KMS-11 (cell line): Measurements from ENCODE around the gene MEX3D.
"Not testable (repeated sequence)": the region's sequence is repeated elsewhere in the genome, so short reads cannot be mapped to it uniquely, and the experiment has no call there.

ENCODE experiments used
- H2AFZ ChIP-seq: fragments of 200-600 bp; sonication (generic); 2 replicates; pipeline ENCODE4 v1.6.1; 2016; ENCODE audit warnings: antibody characterized with exemption, mixed run types, low read depth
- H3K27ac ChIP-seq: fragments of 200-600 bp; sonication (generic); 2 replicates; pipeline ENCODE4 v1.6.1; 2016; ENCODE audit warnings: mild to moderate bottlenecking, mixed run types
- H3K27me3 ChIP-seq: fragments of 200-600 bp; sonication (generic); 2 replicates; pipeline ENCODE4 v1.6.1; 2017; ENCODE audit warnings: mild to moderate bottlenecking, low read depth, mixed run types, moderate library complexity; ENCODE audit not compliant: insufficient read depth
- H3K36me3 ChIP-seq: fragments of 200-600 bp; sonication (generic); 2 replicates; pipeline ENCODE4 v1.6.1; 2017; ENCODE audit warnings: mild to moderate bottlenecking, mixed run types; ENCODE audit not compliant: insufficient read depth
- H3K4me1 ChIP-seq: fragments of 200-600 bp; sonication (generic); 2 replicates; pipeline ENCODE4 v1.6.1; 2016; ENCODE audit warnings: mild to moderate bottlenecking, low read depth, mixed run types; ENCODE audit not compliant: poor library complexity, severe bottlenecking
- H3K4me2 ChIP-seq: fragments of 200-600 bp; sonication (generic); 2 replicates; pipeline ENCODE4 v1.7.0; 2016; ENCODE audit warnings: mild to moderate bottlenecking, mixed run types
- H3K4me3 ChIP-seq: fragments of 200-600 bp; sonication (generic); IDR thresholded peaks from 2 replicates; pipeline ENCODE4 v1.6.1; 2017; ENCODE audit warnings: low read depth, low read length, mixed read lengths; ENCODE audit not compliant: insufficient read depth
- H3K79me2 ChIP-seq: fragments of 200-600 bp; sonication (generic); 2 replicates; pipeline ENCODE4 v1.6.1; 2016; ENCODE audit warnings: low read depth, mixed run types; ENCODE audit not compliant: insufficient read depth
- H3K9ac ChIP-seq: fragments of 200-600 bp; sonication (generic); 2 replicates; pipeline ENCODE4 v1.6.1; 2016; ENCODE audit warnings: mild to moderate bottlenecking, mixed run types
- H4K20me1 ChIP-seq: fragments of 200-600 bp; sonication (generic); 2 replicates; pipeline ENCODE4 v1.6.1; 2016; ENCODE audit warnings: mild to moderate bottlenecking, mixed run types; ENCODE audit not compliant: insufficient read depth
- CTCF ChIP-seq: fragments of 200-600 bp; sonication (generic); conservative IDR thresholded peaks from 2 replicates; pipeline ENCODE4 v1.6.1; 2017; ENCODE audit warnings: low read depth, mild to moderate bottlenecking, antibody characterized with exemption, low read length, moderate library complexity, mixed read lengths

The MEX3D gene

DNA sequence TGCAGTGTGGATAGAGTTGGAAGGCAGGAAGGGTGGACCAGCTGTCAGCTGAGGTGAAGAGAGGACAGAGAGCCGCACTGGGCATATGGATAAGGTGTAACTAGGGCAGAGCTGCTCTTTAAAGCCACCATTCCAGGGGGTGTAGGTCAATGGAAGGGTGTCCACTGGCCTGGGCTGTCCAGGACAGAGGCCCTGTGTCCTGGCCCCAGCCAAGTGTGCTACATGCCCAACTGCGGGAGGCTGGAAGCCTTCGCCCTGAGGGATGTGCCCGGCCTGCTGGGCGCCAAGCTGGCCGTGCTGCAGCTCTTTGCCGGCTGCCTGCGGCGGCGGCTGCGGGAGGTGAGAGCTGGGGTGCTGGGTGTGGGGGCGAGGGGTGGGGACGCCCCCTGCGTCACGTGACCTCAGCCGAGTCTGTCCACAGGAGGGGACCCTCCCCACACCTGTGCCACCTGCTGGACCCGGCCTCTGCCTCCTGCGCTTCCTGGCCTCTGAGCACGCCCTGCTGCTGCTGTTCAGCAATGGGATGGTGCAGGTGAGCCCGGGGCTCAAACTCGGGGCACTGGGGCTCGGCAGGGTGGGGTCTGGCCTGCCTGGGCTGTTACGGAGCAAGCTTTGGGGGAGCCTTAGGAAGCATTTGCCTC lies 34.5 kb downstream of the MEX3D start:
- Histone ChIP-seq H3K27ac (no peak overlapping the region), H4K20me1 (no peaks in the 10 kb centered on the region), H3K9ac (no peak overlapping the region), H2AFZ (no peak overlapping the region), H3K27me3 (peaks cover 75% of the 10 kb centered on the region), H3K4me3 (no peak overlapping the region), H3K79me2 (no peaks in the 10 kb centered on the region), H3K4me2 (no peak overlapping the region), H3K4me1 (no peaks in the 10 kb centered on the region), H3K36me3 (no peaks in the 10 kb centered on the region)
- TF ChIP-seq CTCF, result no peak

DNA sequence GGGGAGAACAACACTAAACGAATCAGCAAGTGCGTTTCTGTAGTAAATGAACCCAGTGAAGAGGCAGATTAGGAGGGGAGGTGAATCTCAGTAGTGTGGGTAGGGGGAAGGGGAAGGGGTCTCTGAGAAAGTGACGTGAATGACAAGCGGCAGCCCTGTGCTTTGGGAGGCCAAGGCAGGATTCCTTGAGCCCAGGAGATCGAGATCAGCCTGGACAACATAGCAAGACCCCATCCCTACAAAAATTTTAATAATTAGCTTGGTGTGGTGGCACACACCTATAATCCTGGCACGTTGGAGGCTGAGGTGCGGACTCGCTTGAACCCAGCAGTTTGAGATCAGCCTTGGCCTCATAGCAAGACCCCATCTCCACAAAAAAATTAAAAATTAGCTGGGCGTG lies 36.1 kb downstream of the MEX3D start:
- Histone ChIP-seq H3K4me3 (no peak overlapping the region), H3K27ac (no peak overlapping the region), H2AFZ (no peak overlapping the region), H3K36me3 (no peaks in the 10 kb centered on the region), H3K9ac (no peak overlapping the region), H4K20me1 (no peaks in the 10 kb centered on the region), H3K79me2 (no peaks in the 10 kb centered on the region), H3K27me3 (peaks cover 64% of the 10 kb centered on the region), H3K4me1 (no peaks in the 10 kb centered on the region), H3K4me2 (no peak overlapping the region)
- no peak for TF ChIP-seq CTCF

GRCh38 chr19:1531587-1531986 lies 36.5 kb downstream of the MEX3D start:
- H4K20me1 ChIP-seq, result no peaks in the 10 kb centered on the region
- H3K27ac ChIP-seq, result no peak overlapping the region
- peaks cover 64% of the 10 kb centered on the region for H3K27me3 ChIP-seq
- H3K79me2 ChIP-seq, result no peaks in the 10 kb centered on the region
- no peak for TF ChIP-seq CTCF
- no peak overlapping the region for H3K4me2 ChIP-seq
- H2AFZ ChIP-seq, result no peak overlapping the region
- no peak overlapping the region for H3K9ac ChIP-seq
- H3K4me1 ChIP-seq, result no peaks in the 10 kb centered on the region
- no peak overlapping the region for H3K4me3 ChIP-seq
- H3K36me3 ChIP-seq, result no peaks in the 10 kb centered on the region

- H3K4me3 ChIP-seq, H3K9ac ChIP-seq, H2AFZ ChIP-seq, H3K4me1 ChIP-seq, H3K36me3 ChIP-seq, H3K79me2 ChIP-seq, H3K4me2 ChIP-seq, H4K20me1 ChIP-seq, H3K27ac ChIP-seq: not testable (repeated sequence)
- peaks cover 64% of the 10 kb centered on the region for H3K27me3 ChIP-seq
These were observed 37.3 kb downstream of the MEX3D start for GRCh38 chr19:1530856-1531255.

- no peak overlapping the region for H3K4me3 ChIP-seq
- no peaks in the 10 kb centered on the region for H3K79me2 ChIP-seq
- H3K27ac ChIP-seq, result no peak overlapping the region
- no peak overlapping the region for H3K4me2 ChIP-seq
- no peaks in the 10 kb centered on the region for H4K20me1 ChIP-seq
- peaks cover 59% of the 10 kb centered on the region for H3K27me3 ChIP-seq
- TF ChIP-seq CTCF, result no peak
- no peaks in the 10 kb centered on the region for H3K36me3 ChIP-seq
- no peak overlapping the region for H2AFZ ChIP-seq
- H3K4me1 ChIP-seq, result no peaks in the 10 kb centered on the region
- no peak overlapping the region for H3K9ac ChIP-seq
These were observed 38.7 kb downstream of the MEX3D start for GRCh38 chr19:1529430-1529816.
